HepG2 (cell line): ENCODE measurements around the gene CNTFR. TPM values are rescaled to one million over a fixed set of nuclear protein-coding genes. Genes with fewer than 3 reads are reported as not detected.

Experiments
- AGO2 ChIP-seq: fragments of 200-400 bp; formaldehyde crosslinking; optimal IDR thresholded peaks from 2 replicates; pipeline ENCODE3; 2017; ENCODE audit warnings: mild to moderate bottlenecking, low read depth, low read length, moderate library complexity
- BCL6 ChIP-seq: IDR thresholded peaks from 2 replicates; pipeline ENCODE4 v1.6.1; 2016; ENCODE audit warnings: missing genetic modification reagents, missing compliant biosample characterization
- CEBPB ChIP-seq: IDR thresholded peaks from 2 replicates; pipeline ENCODE4 v1.6.1; 2011; ENCODE audit warnings: low read depth, low read length, improper control_type of control experiment, borderline replicate concordance
- HIVEP1 ChIP-seq: sonication (generic); formaldehyde crosslinking; IDR thresholded peaks from 2 replicates; pipeline ENCODE4 v1.4.0; 2020; ENCODE audit warnings: mild to moderate bottlenecking, missing genetic modification reagents
- MAX ChIP-seq: IDR thresholded peaks from 2 replicates; pipeline ENCODE4 v1.6.1; 2012; ENCODE audit warnings: inconsistent platforms
- NFYB ChIP-seq: sonication (generic); formaldehyde crosslinking; IDR thresholded peaks from 2 replicates; pipeline ENCODE4 v1.4.0; 2020; ENCODE audit warnings: missing genetic modification reagents
- RELA ChIP-seq: sonication (generic); formaldehyde crosslinking; IDR thresholded peaks from 2 replicates; pipeline ENCODE4 v1.4.0; 2020; ENCODE audit warnings: missing genetic modification reagents
- RFXANK ChIP-seq: IDR thresholded peaks from 2 replicates; pipeline ENCODE4 v1.6.1; 2016
- RFXAP ChIP-seq: sonication (generic); formaldehyde crosslinking; IDR thresholded peaks from 2 replicates; pipeline ENCODE4 v1.4.0; 2020; ENCODE audit warnings: missing genetic modification reagents, borderline replicate concordance
- RXRB ChIP-seq: IDR thresholded peaks from 2 replicates; pipeline ENCODE4 v1.6.1; 2016; ENCODE audit warnings: borderline replicate concordance, missing genetic modification reagents, missing compliant biosample characterization
- ZKSCAN1 ChIP-seq: fragments of 150-350 bp; IDR thresholded peaks from 2 replicates; pipeline ENCODE4 v1.6.1; 2014; ENCODE audit warnings: low read length
- ZNF354B ChIP-seq: sonication (generic); formaldehyde crosslinking; IDR thresholded peaks from 2 replicates; pipeline ENCODE4 v1.8.0; 2022; ENCODE audit warnings: mild to moderate bottlenecking, missing genetic modification reagents
- ZNF432 ChIP-seq: sonication (generic); formaldehyde crosslinking; IDR thresholded peaks from 2 replicates; pipeline ENCODE4 v1.5.0; 2020; ENCODE audit warnings: missing genetic modification reagents, mild to moderate bottlenecking, borderline replicate concordance
- ZNF589 ChIP-seq: sonication (generic); formaldehyde crosslinking; conservative IDR thresholded peaks from 2 replicates; pipeline ENCODE4 v1.8.0; 2022; ENCODE audit warnings: mild to moderate bottlenecking, moderate library complexity, missing genetic modification reagents
- ZNF597 ChIP-seq: sonication (generic); formaldehyde crosslinking; IDR thresholded peaks from 2 replicates; pipeline ENCODE4 v1.5.0; 2020; ENCODE audit warnings: missing genetic modification reagents
- ZNF713 ChIP-seq: sonication (generic); formaldehyde crosslinking; IDR thresholded peaks from 2 replicates; pipeline ENCODE4 v1.4.0; 2020; ENCODE audit warnings: mild to moderate bottlenecking, missing genetic modification reagents
- polyA plus RNA-seq, 8 experiments: library from polyadenylated mRNA; depleted of rRNA in 3 of 8; stranded (reverse) in 7 of 8; unstranded in 1 of 8; fragments of >200 nt; fragmentation: Illumina TruSeq in 4 of 8; extraction: Trizol in 4 of 8; gene quantifications; 2 replicates each; pipeline versions ENCODE4 v1.2.1 to v1.2.3, GENCODE V29; 2011 to 2016; ENCODE audit warnings: low read depth in 4 of 8, missing spikeins in 1 of 8, mixed read lengths in 1 of 8; ENCODE audit not compliant: insufficient read depth in 1 of 8
- total RNA-seq, 5 experiments: library from RNA; depleted of rRNA; stranded (reverse); fragments of >200 nt; fragmentation: Illumina TruSeq; extraction: Trizol; gene quantifications; 2 replicates each; pipeline ENCODE4 v1.2.3, GENCODE V29; 2016; ENCODE audit warnings: low read depth in 1 of 5
- TF ChIP-seq, protein P1 (sequence below): sonication (generic); formaldehyde crosslinking; IDR thresholded peaks from 2 replicates; pipeline ENCODE4 v1.5.1; 2020; ENCODE audit warnings: mild to moderate bottlenecking, missing genetic modification reagents
- TF ChIP-seq, protein P2 (sequence below): sonication (generic); formaldehyde crosslinking; IDR thresholded peaks from 2 replicates; pipeline ENCODE4 v1.9.0; 2021; ENCODE audit warnings: missing genetic modification reagents, borderline replicate concordance
- TF ChIP-seq, protein P3 (sequence below): sonication (generic); formaldehyde crosslinking; IDR thresholded peaks from 2 replicates; pipeline ENCODE4 v1.8.0; 2022; ENCODE audit warnings: low read depth, missing genetic modification reagents
- TF ChIP-seq, protein P4 (sequence below): sonication (generic); formaldehyde crosslinking; IDR thresholded peaks from 2 replicates; pipeline ENCODE4 v1.4.0; 2020; ENCODE audit warnings: missing genetic modification reagents

Gene CNTFR
- total and polyA plus RNA-seq, 2 of the 13 experiments (the other 11 are each of a cell fraction or from before 2014, with no cell fraction given): not detected

GRCh38 chr9:34611811-34612787 lies 22.6 kb upstream of the CNTFR start, which contains the start of gene RPP25L (continued):
- TF ChIP-seq ZNF713 (CRISPR knock-in tag) (no peak), RFXAP (CRISPR knock-in tag) (no peak), ZNF597 (CRISPR knock-in tag) (0 out of 2 replicates have a peak, but pooled peaks have one; percentile 64), HIVEP1 (peak; percentile 53; the same call in 1 of the 2 replicates), RELA (CRISPR knock-in tag) (0 out of 2 replicates have a peak, but pooled peaks have one; percentile 49), AGO2 (peak; percentile 63), BCL6 (CRISPR knock-in tag) (no peak), RXRB (CRISPR knock-in tag) (no peak; the same call in 1 of the 2 replicates), ZNF589 (CRISPR knock-in tag) (0 out of 2 replicates have a peak, but pooled peaks have one; percentile 11), ZNF354B (CRISPR knock-in tag) (no peak), CEBPB (no peak), NFYB (CRISPR knock-in tag) (no peak), ZKSCAN1 (no peak), ZNF432 (CRISPR knock-in tag) (no peak), RFXANK (CRISPR knock-in tag) (no peak), MAX (peak; percentile 73; the same call in 1 of the 2 replicates)
- TF ChIP-seq, protein P1, sequence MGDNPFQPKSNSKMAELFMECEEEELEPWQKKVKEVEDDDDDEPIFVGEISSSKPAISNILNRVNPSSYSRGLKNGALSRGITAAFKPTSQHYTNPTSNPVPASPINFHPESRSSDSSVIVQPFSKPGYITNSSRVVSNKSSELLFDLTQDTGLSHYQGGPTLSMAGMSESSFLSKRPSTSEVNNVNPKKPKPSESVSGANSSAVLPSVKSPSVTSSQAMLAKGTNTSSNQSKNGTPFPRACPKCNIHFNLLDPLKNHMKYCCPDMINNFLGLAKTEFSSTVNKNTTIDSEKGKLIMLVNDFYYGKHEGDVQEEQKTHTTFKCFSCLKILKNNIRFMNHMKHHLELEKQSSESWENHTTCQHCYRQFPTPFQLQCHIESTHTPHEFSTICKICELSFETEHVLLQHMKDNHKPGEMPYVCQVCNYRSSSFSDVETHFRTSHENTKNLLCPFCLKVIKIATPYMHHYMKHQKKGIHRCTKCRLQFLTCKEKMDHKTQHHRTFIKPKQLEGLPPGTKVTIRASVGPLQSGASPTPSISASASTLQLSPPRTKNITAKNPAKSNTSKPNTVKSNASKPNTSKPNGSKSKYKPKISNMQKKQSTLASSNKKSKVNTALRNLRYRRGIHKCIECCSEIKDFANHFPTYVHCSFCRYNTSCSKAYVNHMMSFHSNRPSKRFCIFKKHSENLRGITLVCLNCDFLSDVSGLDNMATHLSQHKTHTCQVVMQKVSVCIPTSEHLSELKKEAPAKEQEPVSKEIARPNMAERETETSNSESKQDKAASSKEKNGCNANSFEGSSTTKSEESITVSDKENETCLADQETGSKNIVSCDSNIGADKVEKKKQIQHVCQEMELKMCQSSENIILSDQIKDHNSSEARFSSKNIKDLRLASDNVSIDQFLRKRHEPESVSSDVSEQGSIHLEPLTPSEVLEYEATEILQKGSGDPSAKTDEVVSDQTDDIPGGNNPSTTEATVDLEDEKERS (CRISPR knock-in tag): no peak
- TF ChIP-seq, protein P2, sequence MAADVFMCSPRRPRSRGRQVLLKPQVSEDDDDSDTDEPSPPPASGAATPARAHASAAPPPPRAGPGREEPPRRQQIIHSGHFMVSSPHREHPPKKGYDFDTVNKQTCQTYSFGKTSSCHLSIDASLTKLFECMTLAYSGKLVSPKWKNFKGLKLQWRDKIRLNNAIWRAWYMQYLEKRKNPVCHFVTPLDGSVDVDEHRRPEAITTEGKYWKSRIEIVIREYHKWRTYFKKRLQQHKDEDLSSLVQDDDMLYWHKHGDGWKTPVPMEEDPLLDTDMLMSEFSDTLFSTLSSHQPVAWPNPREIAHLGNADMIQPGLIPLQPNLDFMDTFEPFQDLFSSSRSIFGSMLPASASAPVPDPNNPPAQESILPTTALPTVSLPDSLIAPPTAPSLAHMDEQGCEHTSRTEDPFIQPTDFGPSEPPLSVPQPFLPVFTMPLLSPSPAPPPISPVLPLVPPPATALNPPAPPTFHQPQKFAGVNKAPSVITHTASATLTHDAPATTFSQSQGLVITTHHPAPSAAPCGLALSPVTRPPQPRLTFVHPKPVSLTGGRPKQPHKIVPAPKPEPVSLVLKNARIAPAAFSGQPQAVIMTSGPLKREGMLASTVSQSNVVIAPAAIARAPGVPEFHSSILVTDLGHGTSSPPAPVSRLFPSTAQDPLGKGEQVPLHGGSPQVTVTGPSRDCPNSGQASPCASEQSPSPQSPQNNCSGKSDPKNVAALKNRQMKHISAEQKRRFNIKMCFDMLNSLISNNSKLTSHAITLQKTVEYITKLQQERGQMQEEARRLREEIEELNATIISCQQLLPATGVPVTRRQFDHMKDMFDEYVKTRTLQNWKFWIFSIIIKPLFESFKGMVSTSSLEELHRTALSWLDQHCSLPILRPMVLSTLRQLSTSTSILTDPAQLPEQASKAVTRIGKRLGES (CRISPR knock-in tag): no peak
- TF ChIP-seq, protein P3, sequence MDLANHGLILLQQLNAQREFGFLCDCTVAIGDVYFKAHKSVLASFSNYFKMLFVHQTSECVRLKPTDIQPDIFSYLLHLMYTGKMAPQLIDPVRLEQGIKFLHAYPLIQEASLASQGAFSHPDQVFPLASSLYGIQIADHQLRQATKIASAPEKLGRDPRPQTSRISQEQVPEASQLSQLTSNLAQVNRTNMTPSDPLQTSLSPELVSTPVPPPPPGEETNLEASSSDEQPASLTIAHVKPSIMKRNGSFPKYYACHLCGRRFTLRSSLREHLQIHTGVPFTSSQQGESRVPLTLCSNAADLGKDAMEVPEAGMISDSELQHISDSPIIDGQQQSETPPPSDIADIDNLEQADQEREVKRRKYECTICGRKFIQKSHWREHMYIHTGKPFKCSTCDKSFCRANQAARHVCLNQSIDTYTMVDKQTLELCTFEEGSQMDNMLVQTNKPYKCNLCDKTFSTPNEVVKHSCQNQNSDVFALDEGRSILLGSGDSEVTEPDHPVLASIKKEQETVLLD (CRISPR knock-in tag): no peak
- TF ChIP-seq, protein P4, sequence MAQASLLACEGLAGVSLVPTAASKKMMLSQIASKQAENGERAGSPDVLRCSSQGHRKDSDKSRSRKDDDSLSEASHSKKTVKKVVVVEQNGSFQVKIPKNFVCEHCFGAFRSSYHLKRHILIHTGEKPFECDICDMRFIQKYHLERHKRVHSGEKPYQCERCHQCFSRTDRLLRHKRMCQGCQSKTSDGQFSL: no peak
